ENCODE results near the gene CD59. TPM values are rescaled to one million over a fixed set of nuclear protein-coding genes. Genes with fewer than 3 reads are reported as not detected.

CD59 gene
- total and polyA plus RNA-seq, 2 of the 13 experiments (the other 11 are each of a cell fraction or from before 2014, with no cell fraction given) = 127 to 289 TPM

- 0 out of 2 replicates have a peak, but pooled peaks have one; percentile 12 for TF ChIP-seq ZBTB43 (CRISPR knock-in tag; conservative IDR thresholded peaks at IDR 0.05)
- TF ChIP-seq ZBTB46 (CRISPR knock-in tag; IDR thresholded peaks at IDR 0.05; ENCODE audit: borderline replicate concordance) = no peak
- TF ChIP-seq RAD21 (CRISPR knock-in tag; IDR thresholded peaks at IDR 0.05) = peak; percentile 13; the same call in 1 of the 2 replicates
- peak; percentile 69; the same call in 1 of the 2 replicates for TF ChIP-seq CSRNP1 (CRISPR knock-in tag; IDR thresholded peaks at IDR 0.05)
- TF ChIP-seq KAT2B (IDR thresholded peaks at IDR 0.05; ENCODE audit: borderline replicate concordance, low read depth, low read length) = no peak
- no peak for TF ChIP-seq ZNF530 (CRISPR knock-in tag; IDR thresholded peaks at IDR 0.05; ENCODE audit: low read depth)
- peak; percentile 62 for TF ChIP-seq PHF8 (CRISPR knock-in tag; IDR thresholded peaks at IDR 0.05)
- peak; percentile 77; the same call in 1 of the 2 replicates for TF ChIP-seq ZNF788 (CRISPR knock-in tag; IDR thresholded peaks at IDR 0.05; ENCODE audit: borderline replicate concordance)
- TF ChIP-seq ZBTB7A (CRISPR knock-in tag; IDR thresholded peaks at IDR 0.05) = peak; percentile 83; the same call in 1 of the 2 replicates
- no peak for TF ChIP-seq ATRX (CRISPR knock-in tag; IDR thresholded peaks at IDR 0.05; ENCODE audit: borderline replicate concordance)
- TF ChIP-seq TP53 (CRISPR knock-in tag; conservative IDR thresholded peaks at IDR 0.05) = no peak
- TF ChIP-seq ZNF143 (CRISPR knock-in tag; IDR thresholded peaks at IDR 0.05) = peak; percentile 70
- TF ChIP-seq ZNF513 (CRISPR knock-in tag; conservative IDR thresholded peaks at IDR 0.05) = no peak
- peak; percentile 78 for TF ChIP-seq AGO2 (optimal IDR thresholded peaks at IDR 0.05; ENCODE audit: low read depth, low read length)
- TF ChIP-seq PHF5A (CRISPR knock-in tag; IDR thresholded peaks at IDR 0.05; ENCODE audit: low read depth, unreplicated experiment) = no peak
- no peak for TF ChIP-seq MXD1 (CRISPR knock-in tag; IDR thresholded peaks at IDR 0.05)
- TF ChIP-seq SAP130 (CRISPR knock-in tag; IDR thresholded peaks at IDR 0.05; ENCODE audit: low read depth) = peak; percentile 76
- peak; percentile 45 for TF ChIP-seq HNRNPLL (IDR thresholded peaks at IDR 0.05; ENCODE audit: low read depth, low read length, poor library complexity, severe bottlenecking)
These were observed 35.5 kb downstream of the CD59 start, which contains the start of gene C11orf91 (continued) for GRCh38 chr11:33700502-33701271.

Data from HepG2 (cell line).